Liver (tissue), 3 donors: Measurements from ENCODE around the gene NLGN1.

Source experiments
- JUND ChIP-seq, 2 donors: IDR thresholded peaks; 2 replicates each; pipeline ENCODE4 v1.6.1; 2016; ENCODE audit warnings: antibody characterized with exemption in 2 of 2
- NR2F2 ChIP-seq: IDR thresholded peaks from 2 replicates; pipeline ENCODE4 v1.6.1; 2016; ENCODE audit warnings: antibody characterized with exemption
- SP1 ChIP-seq: IDR thresholded peaks from 2 replicates; pipeline ENCODE4 v1.6.1; 2018; ENCODE audit warnings: antibody characterized with exemption, mild to moderate bottlenecking
- TAF1 ChIP-seq: conservative IDR thresholded peaks from 2 replicates; pipeline ENCODE4 v1.6.1; 2016; ENCODE audit warnings: antibody characterized with exemption, mild to moderate bottlenecking
- TF ChIP-seq, protein P1 (sequence below): fragments of 150-350 bp; IDR thresholded peaks from 2 replicates; pipeline ENCODE4 v1.5.1; 2017; ENCODE audit warnings: improper control_type of control experiment, low read depth, low read length; ENCODE audit not compliant: missing input control
- TF ChIP-seq, protein P2 (sequence below): IDR thresholded peaks from 2 replicates; pipeline ENCODE4 v1.6.1; 2016; ENCODE audit warnings: antibody characterized with exemption
- TF ChIP-seq, protein P3 (sequence below): IDR thresholded peaks from 2 replicates; pipeline ENCODE4 v1.6.1; 2016; ENCODE audit warnings: antibody characterized with exemption, mild to moderate bottlenecking
- donor health status: healthy.
- donor health status: healthy.

DNA sequence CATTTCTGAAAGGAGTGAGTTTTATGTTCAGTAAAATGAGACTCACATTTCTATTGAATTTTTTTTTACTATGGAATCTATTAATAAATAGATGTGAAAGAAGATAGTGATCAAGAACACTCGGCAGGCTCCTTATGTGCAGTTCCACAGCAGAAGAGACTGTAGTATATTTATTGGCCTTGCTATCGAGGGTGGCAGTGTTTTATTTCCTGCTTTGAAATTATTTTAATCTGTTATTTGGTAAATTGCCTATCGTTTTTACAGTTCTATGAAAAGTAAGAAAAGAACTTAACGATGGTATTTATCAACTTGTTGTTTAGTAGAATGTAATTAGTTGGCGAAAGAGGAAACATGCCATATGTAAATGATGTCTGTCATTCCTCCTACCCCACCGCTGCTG lies 238.3 kb downstream of the NLGN1 start:
- TF ChIP-seq SP1, result no peak
- TF ChIP-seq, protein P1, sequence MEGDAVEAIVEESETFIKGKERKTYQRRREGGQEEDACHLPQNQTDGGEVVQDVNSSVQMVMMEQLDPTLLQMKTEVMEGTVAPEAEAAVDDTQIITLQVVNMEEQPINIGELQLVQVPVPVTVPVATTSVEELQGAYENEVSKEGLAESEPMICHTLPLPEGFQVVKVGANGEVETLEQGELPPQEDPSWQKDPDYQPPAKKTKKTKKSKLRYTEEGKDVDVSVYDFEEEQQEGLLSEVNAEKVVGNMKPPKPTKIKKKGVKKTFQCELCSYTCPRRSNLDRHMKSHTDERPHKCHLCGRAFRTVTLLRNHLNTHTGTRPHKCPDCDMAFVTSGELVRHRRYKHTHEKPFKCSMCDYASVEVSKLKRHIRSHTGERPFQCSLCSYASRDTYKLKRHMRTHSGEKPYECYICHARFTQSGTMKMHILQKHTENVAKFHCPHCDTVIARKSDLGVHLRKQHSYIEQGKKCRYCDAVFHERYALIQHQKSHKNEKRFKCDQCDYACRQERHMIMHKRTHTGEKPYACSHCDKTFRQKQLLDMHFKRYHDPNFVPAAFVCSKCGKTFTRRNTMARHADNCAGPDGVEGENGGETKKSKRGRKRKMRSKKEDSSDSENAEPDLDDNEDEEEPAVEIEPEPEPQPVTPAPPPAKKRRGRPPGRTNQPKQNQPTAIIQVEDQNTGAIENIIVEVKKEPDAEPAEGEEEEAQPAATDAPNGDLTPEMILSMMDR, result no peak
- TF ChIP-seq TAF1, result no peak
- TF ChIP-seq, protein P2, sequence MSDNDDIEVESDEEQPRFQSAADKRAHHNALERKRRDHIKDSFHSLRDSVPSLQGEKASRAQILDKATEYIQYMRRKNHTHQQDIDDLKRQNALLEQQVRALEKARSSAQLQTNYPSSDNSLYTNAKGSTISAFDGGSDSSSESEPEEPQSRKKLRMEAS, result no peak
- TF ChIP-seq NR2F2, result no peak
- TF ChIP-seq, protein P3, sequence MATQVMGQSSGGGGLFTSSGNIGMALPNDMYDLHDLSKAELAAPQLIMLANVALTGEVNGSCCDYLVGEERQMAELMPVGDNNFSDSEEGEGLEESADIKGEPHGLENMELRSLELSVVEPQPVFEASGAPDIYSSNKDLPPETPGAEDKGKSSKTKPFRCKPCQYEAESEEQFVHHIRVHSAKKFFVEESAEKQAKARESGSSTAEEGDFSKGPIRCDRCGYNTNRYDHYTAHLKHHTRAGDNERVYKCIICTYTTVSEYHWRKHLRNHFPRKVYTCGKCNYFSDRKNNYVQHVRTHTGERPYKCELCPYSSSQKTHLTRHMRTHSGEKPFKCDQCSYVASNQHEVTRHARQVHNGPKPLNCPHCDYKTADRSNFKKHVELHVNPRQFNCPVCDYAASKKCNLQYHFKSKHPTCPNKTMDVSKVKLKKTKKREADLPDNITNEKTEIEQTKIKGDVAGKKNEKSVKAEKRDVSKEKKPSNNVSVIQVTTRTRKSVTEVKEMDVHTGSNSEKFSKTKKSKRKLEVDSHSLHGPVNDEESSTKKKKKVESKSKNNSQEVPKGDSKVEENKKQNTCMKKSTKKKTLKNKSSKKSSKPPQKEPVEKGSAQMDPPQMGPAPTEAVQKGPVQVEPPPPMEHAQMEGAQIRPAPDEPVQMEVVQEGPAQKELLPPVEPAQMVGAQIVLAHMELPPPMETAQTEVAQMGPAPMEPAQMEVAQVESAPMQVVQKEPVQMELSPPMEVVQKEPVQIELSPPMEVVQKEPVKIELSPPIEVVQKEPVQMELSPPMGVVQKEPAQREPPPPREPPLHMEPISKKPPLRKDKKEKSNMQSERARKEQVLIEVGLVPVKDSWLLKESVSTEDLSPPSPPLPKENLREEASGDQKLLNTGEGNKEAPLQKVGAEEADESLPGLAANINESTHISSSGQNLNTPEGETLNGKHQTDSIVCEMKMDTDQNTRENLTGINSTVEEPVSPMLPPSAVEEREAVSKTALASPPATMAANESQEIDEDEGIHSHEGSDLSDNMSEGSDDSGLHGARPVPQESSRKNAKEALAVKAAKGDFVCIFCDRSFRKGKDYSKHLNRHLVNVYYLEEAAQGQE, result no peak
- TF ChIP-seq JUND (IDR thresholded peaks at IDR 0.05), result no peak
